ENCODE results near the gene IP6K3.

Gene IP6K3

GRCh38 chr6:33672808-33673207 is 73.9 kb downstream of the IP6K3 start:
- no peak for DNase-seq (ENCODE audit: low spot score)

GRCh38 chr6:33671744-33672072 is 75.0 kb downstream of the IP6K3 start:
- DNase-seq (ENCODE audit: low spot score): no peak

Measured in CD4-positive, alpha-beta T cell treated with Interleukin-6 at 100 ng/mL for 8 hours (primary cell).